Body of pancreas (tissue), 4 donors: ENCODE results near the gene CCL4.

Experiments
- POLR2A ChIP-seq, 3 donors: fragments of 450-650 bp; IDR thresholded peaks; one replicate each; pipeline ENCODE4 v1.6.1; 2016; ENCODE audit warnings: antibody characterized with exemption in 3 of 3, mild to moderate bottlenecking in 2 of 3
- TF ChIP-seq, protein P1 (sequence below), 7 experiments: fragments of 450-650 bp in 4 of 7; fragments of 200-600 bp in 3 of 7; sonication (generic) in 3 of 7; IDR thresholded peaks; one replicate each; pipeline ENCODE4 v1.5.1; 2016 to 2019; ENCODE audit warnings: antibody characterized with exemption in 7 of 7

DNA sequence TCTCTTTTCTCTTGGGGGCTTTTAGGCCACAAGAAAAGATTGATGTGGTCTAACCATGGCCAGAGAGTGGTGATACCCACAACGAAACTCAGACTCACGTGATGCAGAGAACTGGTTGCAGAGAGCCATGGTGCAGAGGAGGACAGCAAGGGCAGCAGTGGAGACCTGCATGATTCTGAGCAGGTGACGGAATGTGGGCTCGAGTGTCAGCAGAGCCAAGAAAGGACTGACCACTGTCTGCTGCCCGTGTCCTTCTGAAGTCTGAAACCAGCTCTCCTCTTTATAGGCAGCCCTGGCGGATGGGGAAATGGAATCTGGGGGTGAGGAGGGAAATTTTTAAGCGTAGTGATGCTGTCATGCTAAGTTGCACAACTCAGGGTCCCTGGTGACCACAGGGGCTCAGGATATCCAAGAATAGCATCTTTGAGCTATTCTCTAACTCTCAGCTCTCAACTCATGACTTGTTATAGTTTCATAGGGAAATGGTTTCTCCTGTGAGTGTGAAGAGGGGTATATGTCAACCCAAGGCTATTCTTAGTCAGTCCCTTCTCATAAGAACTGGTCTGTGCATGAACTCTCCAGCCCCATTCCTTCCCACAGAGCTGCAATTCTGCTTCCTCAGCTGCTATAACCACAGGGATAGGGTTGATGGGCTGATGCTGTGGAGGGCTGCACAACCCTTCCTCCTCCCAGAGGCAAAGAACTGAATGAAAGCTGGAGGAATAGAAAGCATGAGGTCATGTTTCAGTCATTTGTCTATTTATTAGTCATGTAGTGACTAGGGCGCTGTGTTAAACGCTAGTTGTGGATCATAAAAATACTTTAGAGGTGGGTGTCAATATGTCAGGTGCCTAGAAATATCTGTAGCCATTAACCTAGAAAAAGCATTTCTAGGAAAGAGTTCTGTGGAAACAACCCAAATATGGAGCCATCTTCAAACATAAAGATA, 13.5 kb upstream of the CCL4 start, which contains the start of gene CCL3:
- TF ChIP-seq, protein P1, sequence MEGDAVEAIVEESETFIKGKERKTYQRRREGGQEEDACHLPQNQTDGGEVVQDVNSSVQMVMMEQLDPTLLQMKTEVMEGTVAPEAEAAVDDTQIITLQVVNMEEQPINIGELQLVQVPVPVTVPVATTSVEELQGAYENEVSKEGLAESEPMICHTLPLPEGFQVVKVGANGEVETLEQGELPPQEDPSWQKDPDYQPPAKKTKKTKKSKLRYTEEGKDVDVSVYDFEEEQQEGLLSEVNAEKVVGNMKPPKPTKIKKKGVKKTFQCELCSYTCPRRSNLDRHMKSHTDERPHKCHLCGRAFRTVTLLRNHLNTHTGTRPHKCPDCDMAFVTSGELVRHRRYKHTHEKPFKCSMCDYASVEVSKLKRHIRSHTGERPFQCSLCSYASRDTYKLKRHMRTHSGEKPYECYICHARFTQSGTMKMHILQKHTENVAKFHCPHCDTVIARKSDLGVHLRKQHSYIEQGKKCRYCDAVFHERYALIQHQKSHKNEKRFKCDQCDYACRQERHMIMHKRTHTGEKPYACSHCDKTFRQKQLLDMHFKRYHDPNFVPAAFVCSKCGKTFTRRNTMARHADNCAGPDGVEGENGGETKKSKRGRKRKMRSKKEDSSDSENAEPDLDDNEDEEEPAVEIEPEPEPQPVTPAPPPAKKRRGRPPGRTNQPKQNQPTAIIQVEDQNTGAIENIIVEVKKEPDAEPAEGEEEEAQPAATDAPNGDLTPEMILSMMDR (IDR thresholded peaks at IDR 0.05) = no peak
- peak in 2 of 3 donors; percentile 35 to 57 for TF ChIP-seq POLR2A (IDR thresholded peaks at IDR 0.05)
